ENCODE measurements around the gene SCAPER.

DNA sequence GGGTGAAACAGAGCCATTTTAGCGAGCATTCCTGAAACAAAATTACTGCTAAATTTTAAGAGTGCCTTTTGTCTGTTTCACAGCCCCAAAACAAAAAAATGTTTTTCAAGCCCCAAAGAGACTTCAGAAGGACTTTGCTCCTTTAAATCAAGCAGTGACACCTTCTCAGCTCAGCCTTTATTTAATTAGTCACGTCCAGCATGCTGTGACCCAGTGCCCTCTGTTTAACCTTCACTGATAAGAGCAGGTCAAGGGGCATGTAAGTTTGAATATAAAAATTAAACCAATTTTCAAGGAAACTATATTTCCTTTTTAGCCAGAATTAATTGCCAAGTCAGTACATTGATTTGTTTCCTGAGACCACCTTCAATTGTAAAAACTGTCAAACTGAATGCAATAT, 527.9 kb downstream of the SCAPER start:
- TF ChIP-seq POLR2AphosphoS5 (IDR thresholded peaks at IDR 0.05) (no peak), EP300 (IDR thresholded peaks at IDR 0.05) (no peak), POLR2A (IDR thresholded peaks at IDR 0.05; ENCODE audit: low read depth) (no peak), CTCF (IDR thresholded peaks at IDR 0.05) (no peak)

Measured in esophagus muscularis mucosa (tissue), 4 donors.